ENCODE results near the gene SUGT1.
"Not testable (repeated sequence)": the region's sequence is repeated elsewhere in the genome, so short reads cannot be mapped to it uniquely, and the experiment has no call there.

The SUGT1 gene

GRCh38 chr13:52615134-52615801 is 37.4 kb upstream of the SUGT1 start:
- H4K20me1 ChIP-seq (ENCODE audit: insufficient read depth, low read length), result no peaks in the 10 kb centered on the region
- peaks cover 13% of the 10 kb centered on the region; the same call in 1 of the 2 replicates for H3K4me1 ChIP-seq (ENCODE audit: low read length)
- no peak for TF ChIP-seq CTCF (IDR thresholded peaks at IDR 0.05; ENCODE audit: low read depth, low read length)
- TF ChIP-seq EZH2phosphoT487 (IDR thresholded peaks at IDR 0.05; ENCODE audit: low read depth), result no peak
- H3K79me2 ChIP-seq (ENCODE audit: low read length), result peaks cover 30% of the 10 kb centered on the region
- no peak overlapping the region for H3K9ac ChIP-seq (ENCODE audit: low read length)
- H3K9me3 ChIP-seq (ENCODE audit: insufficient read depth, low read length), result no peaks in the 10 kb centered on the region
- no peak overlapping the region for H2AFZ ChIP-seq (ENCODE audit: low read depth, low read length)
- no peak overlapping the region for H3K27ac ChIP-seq (ENCODE audit: low read length)
- H3K4me3 ChIP-seq (ENCODE audit: low read length), result no peak overlapping the region
- H3K4me2 ChIP-seq (ENCODE audit: low read length), result no peak overlapping the region
- no peaks in the 10 kb centered on the region for H3K36me3 ChIP-seq (replicated peaks; ENCODE audit: low read depth, low read length)
- no peaks in the 10 kb centered on the region for H3K27me3 ChIP-seq (ENCODE audit: low read depth, low read length)

GRCh38 chr13:52615812-52616211 is 36.8 kb upstream of the SUGT1 start:
- Histone ChIP-seq H2AFZ (ENCODE audit: low read depth, low read length) (no peak overlapping the region), H3K4me1 (ENCODE audit: low read length) (peaks cover 13% of the 10 kb centered on the region; the same call in 1 of the 2 replicates)

GRCh38 chr13:52617070-52618060 is 35.3 kb upstream of the SUGT1 start:
- Histone ChIP-seq H3K79me2 (ENCODE audit: low read length) (peaks cover 38% of the 10 kb centered on the region), H4K20me1 (ENCODE audit: insufficient read depth, low read length) (no peaks in the 10 kb centered on the region), H3K36me3 (replicated peaks; ENCODE audit: low read depth, low read length) (no peaks in the 10 kb centered on the region), H3K4me3 (ENCODE audit: low read length) (peak overlapping the region; percentile 97), H3K4me1 (ENCODE audit: low read length) (peaks cover 13% of the 10 kb centered on the region; the same call in 1 of the 2 replicates), H3K27ac (ENCODE audit: low read length) (peak overlapping the region; percentile 62), H2AFZ (ENCODE audit: low read depth, low read length) (peak overlapping the region; percentile 99), H3K9ac (ENCODE audit: low read length) (peak overlapping the region; percentile 88), H3K27me3 (ENCODE audit: low read depth, low read length) (no peaks in the 10 kb centered on the region), H3K4me2 (ENCODE audit: low read length) (peak overlapping the region; percentile 86), H3K9me3 (ENCODE audit: insufficient read depth, low read length) (no peaks in the 10 kb centered on the region)
- TF ChIP-seq EZH2phosphoT487 (IDR thresholded peaks at IDR 0.05; ENCODE audit: low read depth), result no peak
- no peak for TF ChIP-seq CTCF (IDR thresholded peaks at IDR 0.05; ENCODE audit: low read depth, low read length)

More at GRCh38 chr13:52615812-52616211, 36.8 kb upstream of the SUGT1 start:
- Histone ChIP-seq H3K4me2 (ENCODE audit: low read length) (0 out of 2 replicates have a peak overlapping the region, but pooled peaks have one; percentile 0), H3K79me2 (ENCODE audit: low read length) (peaks cover 34% of the 10 kb centered on the region), H3K9me3 (ENCODE audit: insufficient read depth, low read length) (no peaks in the 10 kb centered on the region), H4K20me1 (ENCODE audit: insufficient read depth, low read length) (no peaks in the 10 kb centered on the region), H3K27me3 (ENCODE audit: low read depth, low read length) (no peaks in the 10 kb centered on the region), H3K36me3 (replicated peaks; ENCODE audit: low read depth, low read length) (no peaks in the 10 kb centered on the region), H3K9ac (ENCODE audit: low read length) (no peak overlapping the region), H3K4me3 (ENCODE audit: low read length) (no peak overlapping the region), H3K27ac (ENCODE audit: low read length) (no peak overlapping the region)
- TF ChIP-seq EZH2phosphoT487 (IDR thresholded peaks at IDR 0.05; ENCODE audit: low read depth) (no peak), CTCF (IDR thresholded peaks at IDR 0.05; ENCODE audit: low read depth, low read length) (no peak)

- H3K79me2 ChIP-seq (ENCODE audit: low read length), result not testable (repeated sequence)
These were observed 21.4 kb upstream of the SUGT1 start for GRCh38 chr13:52631083-52631690.

More at GRCh38 chr13:52631083-52631690, 21.4 kb upstream of the SUGT1 start:
- not testable (repeated sequence) for H3K9ac ChIP-seq (ENCODE audit: low read length); H3K4me1 ChIP-seq (ENCODE audit: low read length); H2AFZ ChIP-seq (ENCODE audit: low read depth, low read length); H3K9me3 ChIP-seq (ENCODE audit: insufficient read depth, low read length); H4K20me1 ChIP-seq (ENCODE audit: insufficient read depth, low read length); H3K4me2 ChIP-seq (ENCODE audit: low read length); H3K4me3 ChIP-seq (ENCODE audit: low read length); H3K27ac ChIP-seq (ENCODE audit: low read length); H3K27me3 ChIP-seq (ENCODE audit: low read depth, low read length)
- peaks cover 11% of the 10 kb centered on the region for H3K36me3 ChIP-seq (replicated peaks; ENCODE audit: low read depth, low read length)

Data from OCI-LY3 (cell line).